IPS-15b (cell line): ENCODE data around the gene ADGRE2.
"Not testable (repeated sequence)": the region's sequence is repeated elsewhere in the genome, so short reads cannot be mapped to it uniquely, and the experiment has no call there.

Source experiments
- H3K27me3 ChIP-seq: one replicate; pipeline ENCODE4 v1.6.1; 2013; ENCODE audit warnings: low read length; ENCODE audit not compliant: control insufficient read depth, insufficient read depth
- H3K36me3 ChIP-seq: one replicate; pipeline ENCODE4 v1.6.1; 2013; ENCODE audit warnings: low read length; ENCODE audit not compliant: control insufficient read depth, insufficient read depth
- H3K4me1 ChIP-seq: one replicate; pipeline ENCODE4 v1.6.1; 2013; ENCODE audit warnings: mild to moderate bottlenecking, low read length; ENCODE audit not compliant: control insufficient read depth, insufficient read depth
- H3K4me3 ChIP-seq: one replicate; pipeline ENCODE4 v1.5.1; 2013; ENCODE audit warnings: low read depth, low read length
- H3K9ac ChIP-seq: one replicate; pipeline ENCODE4 v1.6.1; 2013; ENCODE audit warnings: low read depth, mild to moderate bottlenecking, low read length
- H3K9me3 ChIP-seq: one replicate; pipeline ENCODE4 v1.6.1; 2013; ENCODE audit warnings: mild to moderate bottlenecking, low read length; ENCODE audit not compliant: control insufficient read depth, insufficient read depth

The ADGRE2 gene

DNA sequence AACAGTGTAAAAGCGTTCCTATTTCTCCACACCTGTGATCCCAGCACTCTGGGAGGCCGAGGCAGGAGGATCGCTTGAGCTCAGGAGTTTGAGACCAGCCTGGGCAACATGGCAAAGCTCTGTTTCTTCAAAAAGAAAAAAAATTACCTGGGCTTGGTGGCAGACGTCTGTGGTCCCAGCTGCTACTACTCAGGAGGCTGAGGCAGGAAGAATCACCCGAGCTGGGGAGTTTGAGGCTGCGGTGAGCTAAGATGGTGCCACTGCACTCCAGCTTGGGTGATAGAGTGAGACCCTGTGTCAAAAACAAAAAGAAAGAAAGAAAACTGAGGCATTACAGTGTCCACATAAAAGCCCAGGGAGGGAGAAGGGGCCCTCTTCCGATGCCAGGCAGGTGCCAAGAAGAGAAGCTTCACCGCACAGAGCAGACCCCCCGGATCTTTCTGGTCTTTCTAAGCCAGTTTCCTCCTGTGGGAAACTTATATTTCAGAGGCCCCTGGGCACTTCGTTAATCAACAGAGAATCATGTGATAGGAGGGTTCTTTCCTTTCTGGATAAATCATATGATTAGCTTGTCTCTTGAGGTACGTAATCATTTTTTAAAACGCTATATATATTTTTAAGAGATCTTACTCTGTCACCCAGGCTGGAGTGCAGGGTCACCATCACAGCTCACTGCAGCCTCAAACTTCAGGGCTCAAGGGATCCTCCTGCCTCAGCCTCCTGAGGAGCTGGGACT, at the start of gene ADGRE2:
Gene ADGRE2, minus strand, starts transcription at position 451 of the 736 bp plus-strand sequence. CDS start 1,804 bp downstream, outside the sequence.
- H3K9me3 ChIP-seq, H3K27me3 ChIP-seq, H3K9ac ChIP-seq, H3K4me3 ChIP-seq, H3K4me1 ChIP-seq, H3K36me3 ChIP-seq: not testable (repeated sequence)

DNA sequence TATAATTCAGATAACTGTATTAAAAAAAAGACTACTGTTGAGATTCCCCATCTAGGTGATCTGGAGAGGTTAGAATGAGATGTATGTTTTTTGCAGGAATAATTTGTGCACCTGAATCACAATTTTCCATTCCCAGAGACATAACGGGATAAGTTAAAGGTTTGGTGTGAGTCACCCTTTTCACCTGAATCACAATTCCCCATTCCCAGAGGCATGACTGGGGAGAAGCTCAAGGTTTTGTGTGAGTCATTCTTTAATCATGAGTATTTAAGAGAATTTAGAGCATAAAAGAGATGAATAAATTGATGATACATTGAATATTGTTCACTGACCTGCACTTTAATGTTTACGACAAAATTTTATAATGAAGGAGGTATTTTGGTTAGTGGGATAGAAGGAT, 47.6 kb upstream of the ADGRE2 start:
- Histone ChIP-seq H3K4me3 (no peak overlapping the region), H3K4me1 (no peaks in the 10 kb centered on the region), H3K9ac (no peak overlapping the region), H3K9me3 (no peaks in the 10 kb centered on the region), H3K27me3 (no peaks in the 10 kb centered on the region), H3K36me3 (no peaks in the 10 kb centered on the region)

DNA sequence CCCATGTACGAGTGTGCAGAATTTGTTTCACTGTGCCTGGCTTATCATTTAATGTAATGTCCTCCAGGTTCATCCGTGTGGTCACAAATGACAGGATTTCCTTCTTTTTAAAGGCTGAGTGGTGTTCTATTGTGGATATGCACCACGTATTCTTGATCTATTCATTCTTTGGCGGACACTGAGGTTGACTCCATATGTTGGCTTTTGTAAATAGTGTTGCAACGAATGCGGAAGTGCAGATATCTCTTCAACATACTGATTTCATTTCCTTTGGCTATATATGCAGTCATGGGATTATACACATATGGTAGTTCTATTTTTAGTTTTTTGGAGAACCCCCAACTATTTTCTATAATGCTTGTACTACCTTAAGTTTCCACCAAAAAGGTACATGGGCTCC, 43.6 kb upstream of the ADGRE2 start:
- Histone ChIP-seq H3K9ac (no peak overlapping the region), H3K9me3 (no peaks in the 10 kb centered on the region), H3K27me3 (no peaks in the 10 kb centered on the region), H3K36me3 (no peaks in the 10 kb centered on the region), H3K4me1 (no peaks in the 10 kb centered on the region), H3K4me3 (no peak overlapping the region)

DNA sequence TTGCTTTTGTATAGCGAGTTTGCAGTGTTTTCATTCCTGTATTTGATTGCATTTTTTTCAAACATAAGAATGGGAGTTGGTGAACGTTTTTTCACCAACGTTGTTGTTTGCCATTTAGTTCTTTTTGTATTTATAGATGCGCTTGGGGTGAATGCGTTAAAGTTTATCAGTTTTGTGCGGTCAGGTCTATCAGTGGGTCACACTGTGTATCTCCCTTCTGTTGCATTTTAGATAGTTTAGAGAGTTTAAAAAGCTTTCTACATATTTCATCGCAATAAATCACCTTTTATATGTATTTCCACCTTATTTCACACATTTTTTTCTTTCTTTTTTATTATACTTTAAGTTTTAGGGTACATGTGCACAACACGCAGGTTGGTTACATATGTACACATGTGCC, 40.2 kb upstream of the ADGRE2 start:
- Histone ChIP-seq H3K4me1 (no peaks in the 10 kb centered on the region), H3K27me3 (no peaks in the 10 kb centered on the region), H3K4me3 (no peak overlapping the region), H3K9me3 (no peaks in the 10 kb centered on the region), H3K36me3 (no peaks in the 10 kb centered on the region), H3K9ac (no peak overlapping the region)

DNA sequence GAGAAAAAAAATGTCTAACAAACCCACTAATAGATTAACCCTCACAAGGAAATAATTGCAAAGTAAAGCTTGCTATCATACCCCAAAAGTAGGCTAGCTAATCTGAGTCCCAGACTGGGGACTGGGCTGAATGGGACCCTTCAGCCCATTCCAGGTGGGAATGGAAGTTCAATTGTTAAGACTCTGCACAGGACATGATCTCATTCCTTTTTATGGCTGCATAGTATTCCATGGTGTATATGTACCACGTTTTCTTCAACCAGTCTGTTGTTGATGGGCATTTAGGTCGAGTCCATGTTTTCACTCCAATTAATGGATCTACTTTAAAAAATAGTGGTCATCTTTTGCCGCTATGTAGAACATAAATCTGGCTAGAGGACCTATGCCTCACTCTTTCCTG, 38.7 kb upstream of the ADGRE2 start:
- H3K36me3 ChIP-seq: no peaks in the 10 kb centered on the region
- H3K4me1 ChIP-seq: no peaks in the 10 kb centered on the region
- no peak overlapping the region for H3K9ac ChIP-seq
- H3K27me3 ChIP-seq: no peaks in the 10 kb centered on the region
- no peak overlapping the region for H3K4me3 ChIP-seq
- H3K9me3 ChIP-seq: no peaks in the 10 kb centered on the region

DNA sequence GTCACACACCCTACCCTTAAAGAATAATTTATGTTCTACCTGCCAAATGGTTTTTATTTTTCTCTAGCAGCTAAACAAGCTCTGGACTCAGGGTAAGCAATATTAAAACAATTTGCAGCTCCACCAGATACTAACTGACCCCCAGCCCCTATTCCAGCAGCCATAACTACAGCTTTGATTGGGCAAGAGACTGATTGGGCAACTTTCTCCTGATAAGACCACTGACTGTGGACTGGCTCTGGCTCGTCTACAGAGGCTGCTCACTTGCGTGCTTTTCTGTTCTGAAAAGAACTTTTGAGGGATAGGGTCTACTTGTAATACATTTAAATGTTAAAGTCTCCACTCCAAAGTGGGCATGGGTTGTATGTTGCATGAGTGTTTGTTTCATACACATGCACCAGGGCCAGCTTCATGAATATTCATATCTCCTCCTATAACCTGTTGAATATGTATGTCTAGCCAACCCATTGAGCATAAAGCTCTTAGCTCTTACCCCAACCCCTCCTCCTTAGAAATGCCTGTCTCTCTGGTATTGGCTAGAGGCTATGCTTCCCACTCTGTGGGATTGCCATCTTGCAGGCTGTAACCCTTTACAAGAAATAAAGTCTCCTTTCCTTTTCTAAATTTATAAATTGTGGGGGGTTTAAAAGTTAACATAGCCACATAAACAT, 36.8 kb upstream of the ADGRE2 start:
- H3K27me3 ChIP-seq: no peaks in the 10 kb centered on the region

DNA sequence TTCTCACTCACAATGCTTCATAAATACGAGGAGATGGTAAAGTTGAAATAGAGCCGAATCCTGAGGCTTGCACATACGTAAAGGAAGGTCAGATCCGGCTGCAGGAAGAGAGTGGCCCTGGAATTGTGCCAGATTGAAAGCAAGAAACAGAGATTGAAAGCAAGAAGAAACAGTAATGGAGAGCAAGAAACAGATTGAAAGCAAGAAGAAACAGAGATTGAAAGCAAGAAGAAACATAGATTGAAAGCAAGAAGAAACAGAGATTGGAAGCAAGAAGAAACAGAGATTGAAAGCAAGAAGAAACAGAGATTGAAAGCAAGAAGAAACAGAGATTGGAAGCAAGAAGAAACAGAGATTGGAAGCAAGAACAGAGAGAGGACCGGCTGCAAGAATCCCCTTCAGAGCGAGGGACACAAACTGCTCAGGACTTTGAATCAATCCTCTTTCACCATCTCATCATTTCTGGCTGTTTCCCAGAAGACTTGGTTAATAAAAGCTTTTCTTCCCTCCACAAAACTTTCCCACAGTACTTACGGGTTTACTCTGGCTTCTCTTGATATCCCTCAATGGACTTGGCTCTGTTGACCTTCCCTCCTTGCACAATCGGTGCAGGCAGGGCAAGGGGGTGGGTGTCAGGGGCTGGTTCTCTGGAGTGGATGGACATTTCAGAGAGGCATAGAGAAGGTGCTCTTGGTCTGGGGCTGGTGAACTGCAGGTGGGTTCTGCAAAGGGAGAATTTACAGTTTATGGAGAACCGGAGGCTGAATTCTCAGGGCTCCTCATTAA, 31.1 kb upstream of the ADGRE2 start:
- Histone ChIP-seq H3K9ac (no peak overlapping the region), H3K4me3 (no peak overlapping the region), H3K36me3 (no peaks in the 10 kb centered on the region), H3K27me3 (no peaks in the 10 kb centered on the region), H3K4me1 (peaks cover 3% of the 10 kb centered on the region), H3K9me3 (no peaks in the 10 kb centered on the region)

More for the DNA sequence above, 36.8 kb upstream of the ADGRE2 start:
- Histone ChIP-seq H3K9ac (no peak overlapping the region), H3K9me3 (no peaks in the 10 kb centered on the region), H3K36me3 (no peaks in the 10 kb centered on the region), H3K4me3 (no peak overlapping the region), H3K4me1 (no peaks in the 10 kb centered on the region)

DNA sequence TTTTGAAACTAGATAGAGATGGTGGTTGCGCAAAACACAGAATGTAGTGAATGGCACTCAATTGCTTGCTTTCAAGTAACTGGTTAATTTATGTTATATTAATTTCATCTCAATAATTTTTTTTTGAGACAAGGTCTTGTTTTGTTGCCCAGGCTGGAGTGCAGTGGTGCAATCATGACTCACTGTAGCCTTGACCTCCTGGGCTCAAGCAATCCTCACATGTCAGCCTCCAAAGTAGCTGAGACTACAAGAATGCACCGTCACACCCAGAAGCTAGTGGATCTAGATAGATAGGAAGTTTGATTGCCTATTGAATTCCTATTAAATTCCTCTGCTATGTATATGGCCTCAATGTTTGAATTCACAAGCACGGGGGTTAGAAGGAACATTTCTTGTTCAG, 26.4 kb upstream of the ADGRE2 start:
- Histone ChIP-seq H3K9ac (no peak overlapping the region), H3K27me3 (no peaks in the 10 kb centered on the region), H3K9me3 (no peaks in the 10 kb centered on the region), H3K4me1 (peaks cover 6% of the 10 kb centered on the region), H3K4me3 (no peak overlapping the region), H3K36me3 (no peaks in the 10 kb centered on the region)

DNA sequence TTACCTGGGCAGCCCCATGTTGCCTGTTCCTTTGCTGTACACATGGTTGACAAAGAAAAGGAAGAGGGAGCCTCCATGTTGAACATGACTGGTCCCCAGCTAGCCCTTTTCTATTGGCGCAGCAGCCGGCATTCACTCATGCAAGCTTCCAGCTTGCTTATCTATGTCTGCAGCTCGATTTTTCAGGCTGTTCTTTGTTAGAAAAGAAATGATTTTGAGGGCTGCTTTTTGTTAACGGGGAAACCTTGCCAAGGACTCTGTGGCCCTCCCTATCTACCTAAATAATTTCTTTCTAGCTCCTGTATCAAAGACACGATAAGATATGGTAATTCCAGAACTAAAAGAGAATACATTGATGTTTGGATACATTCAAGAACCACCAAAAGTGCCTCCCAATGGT, 20.4 kb upstream of the ADGRE2 start:
- no peak overlapping the region for H3K4me3 ChIP-seq
- no peaks in the 10 kb centered on the region for H3K4me1 ChIP-seq
- no peaks in the 10 kb centered on the region for H3K27me3 ChIP-seq
- H3K9me3 ChIP-seq: no peaks in the 10 kb centered on the region
- H3K9ac ChIP-seq: no peak overlapping the region
- no peaks in the 10 kb centered on the region for H3K36me3 ChIP-seq

DNA sequence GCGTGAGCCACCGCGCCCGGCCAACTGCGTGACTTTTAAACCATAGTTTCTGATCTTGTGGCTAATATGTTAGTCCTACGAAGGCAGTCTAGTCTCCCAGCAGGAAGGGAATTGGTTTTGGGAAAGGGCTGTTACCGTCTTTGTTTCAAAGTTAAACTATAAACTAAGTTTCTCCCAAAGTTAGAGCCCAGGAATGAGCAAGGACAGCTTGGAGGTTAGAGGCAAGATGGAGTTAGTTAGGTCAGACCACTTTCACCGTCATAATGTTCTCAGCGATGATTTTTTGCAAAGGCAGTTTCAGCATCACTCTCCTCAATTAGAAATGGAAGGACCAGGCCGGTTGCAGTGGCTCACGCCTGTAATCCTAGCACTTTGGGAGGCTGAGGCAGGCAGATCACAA, 17.7 kb upstream of the ADGRE2 start:
- Histone ChIP-seq H3K9me3 (no peaks in the 10 kb centered on the region), H3K27me3 (no peaks in the 10 kb centered on the region), H3K36me3 (no peaks in the 10 kb centered on the region), H3K9ac (no peak overlapping the region), H3K4me3 (no peak overlapping the region), H3K4me1 (no peaks in the 10 kb centered on the region)

DNA sequence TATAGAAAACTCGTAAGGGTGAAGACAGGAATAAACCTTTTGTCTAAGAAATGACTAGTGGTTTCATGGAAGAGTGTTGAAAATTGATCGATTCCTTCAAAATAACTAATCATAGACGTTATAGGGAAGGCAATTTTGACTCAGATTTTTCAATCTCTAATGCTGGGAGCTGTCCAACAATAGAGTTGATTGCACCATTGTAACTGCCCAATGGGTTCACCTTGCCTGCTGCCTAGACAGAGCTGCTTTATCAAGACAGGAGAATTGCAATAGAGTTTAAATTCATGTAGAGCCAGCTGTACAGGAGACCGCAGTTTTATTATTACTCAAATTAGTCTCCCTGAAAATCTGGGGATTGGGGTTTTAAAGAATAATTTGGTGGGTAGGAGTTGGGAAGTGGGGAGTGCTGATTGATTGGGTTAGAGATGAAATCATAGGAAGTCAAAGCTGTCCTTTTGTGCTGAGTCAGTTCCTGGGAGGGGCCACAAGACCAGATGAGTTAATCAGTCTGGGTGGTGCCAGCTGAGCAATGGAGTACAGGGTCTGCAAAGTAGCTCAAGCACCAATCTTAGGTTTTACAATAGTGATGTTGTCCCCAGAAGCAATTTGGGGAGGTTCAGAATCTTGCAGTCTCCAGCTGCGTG, 16.8 kb upstream of the ADGRE2 start:
- Histone ChIP-seq H3K4me1 (no peaks in the 10 kb centered on the region), H3K27me3 (no peaks in the 10 kb centered on the region), H3K4me3 (no peak overlapping the region), H3K9ac (no peak overlapping the region), H3K36me3 (no peaks in the 10 kb centered on the region), H3K9me3 (no peaks in the 10 kb centered on the region)
